ENCODE data around the gene HNRNPLL.

DNA sequence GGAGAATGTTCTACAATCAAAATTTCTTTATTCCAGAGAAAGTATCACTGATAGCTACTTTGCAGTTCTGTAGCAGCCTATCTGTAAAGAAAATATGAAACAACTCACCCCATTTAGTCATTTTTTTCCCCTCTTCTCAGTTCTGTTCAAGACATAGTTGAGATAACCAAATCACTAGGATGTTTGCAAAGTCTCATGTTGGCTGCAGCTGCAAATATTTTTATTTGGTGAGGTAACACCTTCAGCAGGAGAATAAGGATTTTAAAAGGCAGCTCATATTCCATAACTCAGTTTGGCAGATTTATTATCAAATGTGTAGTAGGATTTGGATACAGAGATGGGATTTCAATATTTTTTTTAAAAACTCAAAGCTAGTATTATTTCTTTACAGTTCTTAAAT lies 41.0 kb downstream of the HNRNPLL start:
- TF ChIP-seq, protein P1, sequence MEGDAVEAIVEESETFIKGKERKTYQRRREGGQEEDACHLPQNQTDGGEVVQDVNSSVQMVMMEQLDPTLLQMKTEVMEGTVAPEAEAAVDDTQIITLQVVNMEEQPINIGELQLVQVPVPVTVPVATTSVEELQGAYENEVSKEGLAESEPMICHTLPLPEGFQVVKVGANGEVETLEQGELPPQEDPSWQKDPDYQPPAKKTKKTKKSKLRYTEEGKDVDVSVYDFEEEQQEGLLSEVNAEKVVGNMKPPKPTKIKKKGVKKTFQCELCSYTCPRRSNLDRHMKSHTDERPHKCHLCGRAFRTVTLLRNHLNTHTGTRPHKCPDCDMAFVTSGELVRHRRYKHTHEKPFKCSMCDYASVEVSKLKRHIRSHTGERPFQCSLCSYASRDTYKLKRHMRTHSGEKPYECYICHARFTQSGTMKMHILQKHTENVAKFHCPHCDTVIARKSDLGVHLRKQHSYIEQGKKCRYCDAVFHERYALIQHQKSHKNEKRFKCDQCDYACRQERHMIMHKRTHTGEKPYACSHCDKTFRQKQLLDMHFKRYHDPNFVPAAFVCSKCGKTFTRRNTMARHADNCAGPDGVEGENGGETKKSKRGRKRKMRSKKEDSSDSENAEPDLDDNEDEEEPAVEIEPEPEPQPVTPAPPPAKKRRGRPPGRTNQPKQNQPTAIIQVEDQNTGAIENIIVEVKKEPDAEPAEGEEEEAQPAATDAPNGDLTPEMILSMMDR (conservative IDR thresholded peaks at IDR 0.05; ENCODE audit: low read length), result no peak
- TF ChIP-seq EZH2phosphoT487 (IDR thresholded peaks at IDR 0.05; ENCODE audit: borderline replicate concordance), result no peak

Data from Loucy (cell line).